GM12874 (cell line): Measurements from ENCODE around the gene MORF4L2.

ENCODE experiments used
- TF ChIP-seq, protein P1 (sequence below): IDR thresholded peaks from 2 replicates; pipeline ENCODE4 v1.5.1; 2011; ENCODE audit warnings: low read depth, mild to moderate bottlenecking, control low read depth, low read length, moderate library complexity; ENCODE audit not compliant: insufficient read depth

MORF4L2 gene

GRCh38 chrX:103656617-103657016, 29.9 kb downstream of the MORF4L2 start:
- TF ChIP-seq, protein P1, sequence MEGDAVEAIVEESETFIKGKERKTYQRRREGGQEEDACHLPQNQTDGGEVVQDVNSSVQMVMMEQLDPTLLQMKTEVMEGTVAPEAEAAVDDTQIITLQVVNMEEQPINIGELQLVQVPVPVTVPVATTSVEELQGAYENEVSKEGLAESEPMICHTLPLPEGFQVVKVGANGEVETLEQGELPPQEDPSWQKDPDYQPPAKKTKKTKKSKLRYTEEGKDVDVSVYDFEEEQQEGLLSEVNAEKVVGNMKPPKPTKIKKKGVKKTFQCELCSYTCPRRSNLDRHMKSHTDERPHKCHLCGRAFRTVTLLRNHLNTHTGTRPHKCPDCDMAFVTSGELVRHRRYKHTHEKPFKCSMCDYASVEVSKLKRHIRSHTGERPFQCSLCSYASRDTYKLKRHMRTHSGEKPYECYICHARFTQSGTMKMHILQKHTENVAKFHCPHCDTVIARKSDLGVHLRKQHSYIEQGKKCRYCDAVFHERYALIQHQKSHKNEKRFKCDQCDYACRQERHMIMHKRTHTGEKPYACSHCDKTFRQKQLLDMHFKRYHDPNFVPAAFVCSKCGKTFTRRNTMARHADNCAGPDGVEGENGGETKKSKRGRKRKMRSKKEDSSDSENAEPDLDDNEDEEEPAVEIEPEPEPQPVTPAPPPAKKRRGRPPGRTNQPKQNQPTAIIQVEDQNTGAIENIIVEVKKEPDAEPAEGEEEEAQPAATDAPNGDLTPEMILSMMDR: no peak

DNA sequence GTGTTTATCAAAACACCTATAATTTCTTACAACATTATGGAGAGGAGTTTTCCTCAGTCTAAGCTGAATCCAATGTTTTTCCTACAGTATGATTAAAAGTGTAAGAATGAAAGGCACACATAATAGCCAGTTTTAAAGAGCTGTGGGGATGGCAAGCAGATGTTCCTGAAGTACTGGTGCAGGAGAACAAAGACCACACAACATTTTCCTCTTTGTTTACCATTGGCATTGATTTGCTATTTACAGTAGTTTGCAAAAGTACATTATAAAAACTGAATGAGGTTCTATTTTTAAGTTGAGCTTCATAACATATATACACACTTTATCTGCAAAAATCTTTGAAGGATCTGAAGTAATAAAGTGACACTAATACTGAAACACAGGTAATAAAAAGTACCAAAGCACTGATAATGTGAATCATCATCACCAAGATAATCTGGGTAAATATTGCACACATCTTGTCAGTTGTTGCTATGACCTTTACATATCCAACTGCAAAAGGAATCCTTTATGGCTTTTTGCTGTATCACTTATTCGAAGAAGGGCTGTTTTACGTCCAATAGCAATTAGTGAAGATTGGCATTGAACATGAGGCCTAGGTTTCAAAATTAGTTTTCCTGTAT, 35.2 kb downstream of the MORF4L2 start:
- TF ChIP-seq, protein P1: no peak

- TF ChIP-seq, protein P1: no peak
Observed at GRCh38 chrX:103647630-103648029, 38.9 kb downstream of the MORF4L2 start.

DNA sequence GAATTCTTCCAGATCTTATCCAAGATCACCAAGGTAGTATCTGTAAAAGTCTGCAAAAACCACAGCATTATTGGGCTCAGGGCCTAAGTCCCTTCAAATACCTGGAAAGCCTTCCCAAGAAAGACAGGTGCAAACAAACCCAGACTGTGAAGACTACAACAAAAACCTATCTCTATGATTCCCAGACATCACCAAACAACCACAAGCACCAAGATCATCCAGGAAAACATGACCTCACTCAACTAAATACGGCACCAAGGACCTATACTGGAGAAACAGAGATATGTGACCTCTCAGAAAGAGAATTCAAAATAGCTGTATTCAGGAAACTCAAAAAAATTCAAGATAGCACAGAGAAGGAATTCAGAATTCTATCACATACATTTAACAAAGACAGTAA, 42.4 kb downstream of the MORF4L2 start:
- TF ChIP-seq, protein P1: no peak

- TF ChIP-seq, protein P1: no peak
Observed at GRCh38 chrX:103640401-103641155, 45.9 kb downstream of the MORF4L2 start.

DNA sequence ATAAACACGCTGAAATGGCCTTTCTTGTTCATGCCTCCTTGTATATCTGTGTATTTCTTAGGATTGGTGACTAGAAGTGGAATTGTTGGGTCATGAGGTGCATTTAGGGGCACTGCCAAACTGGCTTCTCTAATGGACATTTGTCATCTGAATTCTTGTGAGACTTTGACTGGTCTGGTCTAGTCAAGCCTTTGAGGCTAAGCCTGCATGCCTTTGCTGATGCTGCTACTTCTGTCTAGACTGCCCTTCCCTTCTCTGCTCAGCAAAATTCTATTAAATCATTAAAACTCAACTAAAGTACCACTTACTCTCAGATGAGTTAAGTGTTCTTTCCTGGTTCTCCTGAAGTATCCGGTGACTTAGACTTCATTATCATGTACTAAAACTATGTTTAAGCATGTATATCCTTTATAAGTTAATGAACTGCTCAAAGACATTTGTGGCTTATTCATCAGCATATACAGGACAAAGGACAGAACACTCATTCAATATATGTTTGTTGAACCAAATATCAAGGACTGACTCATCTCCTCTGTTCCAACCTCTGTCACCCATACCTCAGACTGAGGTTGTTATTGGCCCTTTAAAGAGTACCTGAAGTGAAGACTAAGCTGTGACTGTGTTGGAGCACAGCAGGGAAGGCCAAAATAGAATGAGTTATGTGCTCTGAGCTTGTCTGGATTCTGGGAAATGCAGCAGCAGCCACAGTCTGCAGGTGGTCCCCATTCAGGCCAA, 48.7 kb downstream of the MORF4L2 start:
- TF ChIP-seq, protein P1: no peak

DNA sequence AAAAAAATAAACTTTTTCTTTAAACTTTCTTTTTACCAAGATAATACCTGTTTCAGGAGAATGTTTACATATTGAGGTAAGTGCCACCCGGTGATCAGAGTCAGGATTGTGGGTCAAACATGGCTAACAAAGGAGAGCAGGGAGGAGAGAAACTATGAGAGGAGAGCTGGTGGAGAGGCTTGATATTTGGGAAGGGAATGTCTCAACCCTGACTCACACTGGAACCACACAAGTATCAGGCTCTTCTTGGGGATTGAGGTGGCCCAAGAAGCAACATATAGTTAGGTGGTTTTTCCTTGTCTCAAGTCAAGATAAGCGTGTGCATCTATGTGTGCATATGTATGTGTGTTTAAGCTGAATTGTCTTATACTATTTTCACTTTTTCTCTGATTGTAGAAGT, 51.1 kb downstream of the MORF4L2 start:
- TF ChIP-seq, protein P1: no peak
